Fibroblast of upper back skin (primary cell): ENCODE measurements around the gene SPEN.
"Not testable (repeated sequence)": the region's sequence is repeated elsewhere in the genome, so short reads cannot be mapped to it uniquely, and the experiment has no call there.

Source experiments
- DNase-seq: peaks from one replicate; pipeline ENCODE4 v3.0.0-alpha.2; 2013

Gene SPEN

GRCh38 chr1:15966081-15966955 lies 118.8 kb downstream of the SPEN start:
- peak; percentile 50 for DNase-seq

DNA sequence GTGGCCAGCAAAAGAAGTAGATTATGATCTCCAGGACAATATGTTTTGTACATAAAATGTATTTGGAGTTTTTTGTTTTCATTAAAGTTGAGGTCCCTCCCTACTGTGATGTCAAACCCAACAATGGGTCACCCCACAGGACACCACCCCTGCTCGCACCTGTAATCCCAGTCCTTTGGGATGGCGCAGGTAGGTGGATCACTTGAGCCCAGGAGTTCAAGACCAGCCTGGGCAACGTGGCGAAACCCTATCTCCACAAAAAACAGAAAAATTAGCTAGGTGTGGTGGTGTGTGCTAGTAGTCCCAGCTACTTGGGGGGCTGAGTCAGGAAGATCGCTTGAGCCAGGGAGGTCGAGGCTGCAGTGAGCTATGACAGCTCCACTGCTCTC lies 119.4 kb downstream of the SPEN start:
- no peak for DNase-seq

GRCh38 chr1:15968172-15968571 lies 120.7 kb downstream of the SPEN start:
- no peak for DNase-seq

DNA sequence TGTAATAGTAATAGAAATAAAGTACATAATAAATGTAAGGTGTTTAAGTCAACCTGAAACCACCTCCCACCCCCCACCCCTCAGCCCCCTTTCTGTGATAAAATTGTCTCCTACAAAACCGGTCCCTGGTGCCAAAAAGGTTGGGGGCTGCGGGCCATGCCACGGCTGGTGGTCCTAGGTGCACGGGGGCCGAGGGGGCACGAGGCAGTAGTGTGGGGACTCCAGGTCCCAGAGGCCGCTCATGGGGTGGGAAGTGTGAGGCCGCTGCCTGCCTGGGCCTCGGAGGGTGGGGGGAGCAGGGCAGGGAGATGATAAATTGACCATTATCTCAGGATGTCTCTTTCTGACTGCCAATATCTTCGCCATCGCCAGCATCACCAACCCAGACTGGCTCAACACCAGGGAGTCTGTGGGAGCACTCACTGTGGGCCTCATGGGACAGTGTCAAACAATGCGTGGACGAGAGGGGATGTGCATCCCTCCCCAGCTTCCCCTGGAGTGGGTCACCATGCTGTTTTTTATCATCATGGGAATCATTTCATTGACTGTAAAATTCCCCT lies 121.9 kb downstream of the SPEN start:
- no peak for DNase-seq

GRCh38 chr1:15970911-15971310 lies 123.4 kb downstream of the SPEN start:
- DNase-seq, result no peak

DNA sequence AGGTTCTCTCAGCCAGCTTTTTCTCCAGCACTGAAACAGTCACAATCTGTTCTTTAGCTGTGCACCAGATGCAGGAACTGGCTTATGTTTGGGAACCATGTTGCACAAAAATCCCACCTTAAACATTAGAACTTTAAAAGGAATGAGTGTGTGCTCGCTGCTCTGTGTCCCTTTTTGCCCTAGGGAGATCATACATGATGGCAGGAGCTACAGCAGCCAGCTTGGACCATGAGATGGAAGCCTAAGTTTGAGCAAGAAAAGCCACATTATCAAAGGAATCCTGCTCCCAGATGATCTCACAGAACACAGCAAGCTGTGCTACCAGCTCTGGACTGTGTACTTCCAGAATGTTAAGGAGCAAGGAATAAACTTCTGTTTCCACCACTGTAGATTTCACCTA lies 124.9 kb downstream of the SPEN start:
- DNase-seq, result no peak

DNA sequence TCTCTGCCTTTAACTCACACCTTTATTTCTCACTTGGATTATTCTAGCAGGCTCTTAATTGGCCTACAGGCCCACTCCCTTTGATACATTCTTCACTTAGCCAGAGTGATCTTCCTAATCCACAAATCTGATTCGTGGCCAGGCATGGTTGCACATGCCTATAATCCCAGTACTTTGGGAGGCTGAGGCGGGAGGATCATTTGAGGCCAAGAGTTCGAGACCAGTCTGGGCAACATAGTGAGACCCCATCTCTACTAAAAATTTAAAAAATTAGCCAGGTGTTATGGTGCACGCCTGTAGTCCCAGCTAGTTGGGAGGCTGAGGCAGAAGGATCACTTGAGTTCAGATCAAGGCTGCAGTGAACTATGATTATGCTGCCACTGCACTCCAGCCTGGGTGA lies 126.3 kb downstream of the SPEN start:
- DNase-seq, result no peak

GRCh38 chr1:15974855-15975254 lies 127.3 kb downstream of the SPEN start:
- DNase-seq, result no peak

DNA sequence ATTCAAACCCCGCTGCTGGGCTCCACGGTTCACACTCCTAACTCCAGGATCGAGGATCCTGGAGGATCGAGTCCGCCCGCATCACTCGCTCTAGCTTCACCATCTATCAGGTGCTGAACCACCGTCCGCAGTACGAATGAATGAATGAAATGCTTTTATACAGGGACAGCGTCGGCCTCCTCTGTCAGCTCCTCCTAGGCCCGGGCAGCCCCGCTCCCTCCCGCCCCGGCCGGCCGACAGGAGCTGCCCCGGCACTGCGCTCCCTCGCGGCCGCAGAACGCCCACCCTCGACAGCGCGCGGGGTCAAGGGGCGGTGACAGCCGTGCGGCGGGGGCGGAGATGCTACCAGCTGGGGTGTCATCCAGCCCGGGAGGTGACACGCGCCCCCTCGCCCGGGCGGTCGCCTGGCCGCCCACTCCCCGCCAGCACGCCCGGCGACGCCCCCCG lies 127.9 kb downstream of the SPEN start:
- DNase-seq, result peak; percentile 38

DNA sequence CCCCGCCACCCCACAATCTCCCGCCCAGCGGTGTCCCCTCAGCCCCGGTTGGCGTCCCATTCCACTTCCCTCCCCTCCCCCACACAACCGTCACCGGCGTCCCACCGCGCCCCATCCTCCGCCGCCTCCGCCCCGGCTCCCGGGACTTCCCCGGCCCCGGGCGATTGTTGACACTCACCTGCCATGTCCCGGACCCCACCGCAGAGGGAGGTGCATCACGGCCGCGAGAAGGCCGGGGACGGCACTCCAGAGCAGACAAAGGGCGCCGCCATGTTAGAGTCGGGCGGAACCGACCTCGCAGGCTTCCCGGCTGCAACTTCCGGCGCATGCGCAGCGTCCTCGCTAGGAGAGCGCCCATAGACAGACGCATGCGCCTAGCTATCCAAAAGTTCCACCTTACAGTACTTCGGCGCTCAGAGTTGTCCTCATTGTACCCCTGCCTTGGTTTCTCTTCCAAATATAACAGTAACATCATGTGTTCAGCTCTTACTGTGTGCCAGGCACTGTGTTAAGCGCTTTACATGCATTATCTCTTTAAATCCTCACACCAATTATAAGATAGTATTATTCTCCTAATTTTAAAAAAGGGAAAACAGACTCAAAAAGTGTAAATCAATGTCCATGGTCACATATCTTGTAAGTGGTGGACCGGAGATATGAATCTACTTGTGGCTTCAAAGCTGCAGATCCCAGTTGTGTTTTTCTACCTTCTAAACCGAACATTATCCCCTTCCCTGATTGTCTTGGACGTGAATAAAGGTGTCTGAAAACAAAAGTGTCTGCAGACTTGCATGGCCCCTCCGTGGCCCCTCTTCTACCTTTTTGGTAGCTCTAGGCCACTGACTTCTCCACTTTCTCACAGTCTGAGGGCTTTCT lies 128.5 kb downstream of the SPEN start, which contains the start of gene ZBTB17:
TSS of gene ZBTB17 (minus strand) at position 297 of the 876 bp plus-strand sequence. CDS start 27,606 bp downstream, outside the sequence.
- DNase-seq, result peak; percentile 92

GRCh38 chr1:15977947-15978346 lies 130.4 kb downstream of the SPEN start:
- DNase-seq, result not testable (repeated sequence)

DNA sequence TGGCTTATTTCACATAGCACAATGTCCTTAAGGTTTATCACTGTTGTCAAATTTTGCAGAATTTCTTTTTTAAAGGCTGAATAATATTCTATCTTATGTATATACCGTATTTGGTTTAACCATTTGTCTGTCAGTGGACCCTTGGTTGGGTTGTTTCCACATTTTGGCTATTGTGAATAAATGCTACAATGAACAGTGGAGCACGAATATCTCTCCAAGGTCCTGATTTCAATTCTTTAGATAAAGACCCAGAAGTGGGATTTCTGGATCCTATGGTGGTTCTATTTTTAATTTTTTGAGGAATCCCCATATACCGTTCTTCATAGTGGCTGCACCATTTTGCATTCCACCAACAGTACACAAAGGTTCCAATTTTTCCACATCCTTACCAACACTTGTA lies 134.2 kb downstream of the SPEN start:
- no peak for DNase-seq

- DNase-seq, result no peak
These were observed 135.8 kb downstream of the SPEN start for GRCh38 chr1:15983275-15983674.

DNA sequence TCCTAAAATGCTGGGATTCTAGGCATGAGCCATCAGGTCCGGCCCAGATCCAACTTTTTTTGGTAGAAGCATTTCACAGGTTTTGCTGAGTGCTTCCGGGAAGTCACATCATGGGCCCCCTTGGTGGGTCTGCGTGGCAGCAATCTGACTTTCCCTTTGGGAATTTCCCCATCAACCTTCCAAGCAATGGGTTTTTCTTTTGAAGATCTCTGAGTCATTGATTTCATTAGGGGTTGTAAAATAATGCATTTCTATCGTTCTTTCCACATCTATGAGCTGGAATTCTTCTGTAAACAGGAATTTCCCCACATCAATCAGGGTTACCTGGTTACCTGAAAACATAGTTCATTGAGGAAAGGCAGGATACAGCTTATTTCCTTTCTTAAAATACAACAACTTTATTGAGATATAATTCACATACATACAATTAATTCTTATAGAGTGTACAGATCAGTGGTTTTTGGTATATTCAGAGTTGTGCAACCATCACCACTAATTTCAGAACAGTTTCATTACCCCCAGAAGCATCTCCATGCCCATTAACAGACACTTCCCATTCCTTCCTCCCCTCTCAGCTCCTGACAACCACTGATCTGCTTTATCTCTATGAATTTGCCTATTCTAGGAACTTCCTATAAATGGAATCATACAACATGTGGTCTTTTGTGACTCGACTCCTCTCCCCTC lies 138.2 kb downstream of the SPEN start:
- no peak for DNase-seq

GRCh38 chr1:15988856-15989736 lies 141.6 kb downstream of the SPEN start:
- no peak for DNase-seq

DNA sequence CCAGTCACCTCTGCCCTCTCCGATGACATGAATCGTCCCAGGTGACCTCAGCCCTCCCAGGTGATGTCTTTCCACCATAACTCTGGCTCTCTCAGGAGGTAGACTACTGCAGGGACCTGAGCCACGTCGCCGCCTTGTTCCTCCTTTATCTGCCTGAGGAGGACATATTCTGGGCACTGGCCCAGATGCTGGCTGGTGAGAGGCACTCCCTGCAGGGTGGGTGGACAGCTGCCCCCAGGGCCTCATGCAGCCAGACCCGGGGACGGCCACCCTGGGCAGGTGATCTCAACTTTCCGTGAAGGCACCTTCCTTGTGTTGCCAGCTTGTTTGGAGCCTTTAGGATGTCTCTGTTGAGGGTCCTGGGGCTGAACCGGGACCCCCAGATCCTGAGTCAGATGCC lies 142.3 kb downstream of the SPEN start:
- no peak for DNase-seq
